Activated CD8-positive, alpha-beta memory T cell treated with anti-CD3 and anti-CD28 coated beads, Interleukin-2, amount 50 U/mL, for 48 hours (primary cell): ENCODE results near the gene MSX2.

Source experiments
- DNase-seq: peaks from one replicate; pipeline ENCODE4 v3.0.0-alpha.2; 2020

The MSX2 gene

GRCh38 chr5:174719793-174720611, 4.4 kb upstream of the MSX2 start:
- no peak for DNase-seq

- no peak for DNase-seq
These were observed 3.5 kb upstream of the MSX2 start for GRCh38 chr5:174720612-174721529.

GRCh38 chr5:174721530-174722432, 2.6 kb upstream of the MSX2 start:
- DNase-seq, result no peak

GRCh38 chr5:174722500-174722899, 1.9 kb upstream of the MSX2 start:
- DNase-seq, result no peak

- no peak for DNase-seq
These were observed 935 bp upstream of the MSX2 start for GRCh38 chr5:174723315-174723978.

GRCh38 chr5:174723979-174724483, 351 bp upstream of the MSX2 start:
- DNase-seq, result no peak

- DNase-seq, result no peak
These were observed 1.0 kb downstream of the MSX2 start for GRCh38 chr5:174725261-174725990.

- no peak for DNase-seq
These were observed 1.7 kb downstream of the MSX2 start for GRCh38 chr5:174725991-174726601.

- DNase-seq, result no peak
These were observed 2.8 kb downstream of the MSX2 start for GRCh38 chr5:174726916-174727793.

GRCh38 chr5:174727794-174728680, 3.7 kb downstream of the MSX2 start:
- DNase-seq, result no peak

GRCh38 chr5:174729075-174729680, 4.8 kb downstream of the MSX2 start:
- no peak for DNase-seq

GRCh38 chr5:174731214-174732035, 7.0 kb downstream of the MSX2 start:
- no peak for DNase-seq

GRCh38 chr5:174732036-174733020, 7.9 kb downstream of the MSX2 start:
- DNase-seq, result no peak

- no peak for DNase-seq
These were observed 8.8 kb downstream of the MSX2 start for GRCh38 chr5:174733091-174733690.

- DNase-seq, result no peak
These were observed 9.5 kb downstream of the MSX2 start for GRCh38 chr5:174733836-174734235.
